ENCODE results near the gene BZW2.

The BZW2 gene

GRCh38 chr7:16661924-16662323, 15.9 kb downstream of the BZW2 start:
- no peaks in the 10 kb centered on the region for H3K4me1 ChIP-seq
- no peak for TF ChIP-seq CTCF (IDR thresholded peaks at IDR 0.05)
- no peak overlapping the region for H3K9ac ChIP-seq
- H3K36me3 ChIP-seq (ENCODE audit: control insufficient read depth, insufficient read depth, low read length) = no peaks in the 10 kb centered on the region
- no peak overlapping the region for H2AFZ ChIP-seq
- H3K4me3 ChIP-seq (ENCODE audit: low read depth, low read length) = no peak overlapping the region
- H3K9me3 ChIP-seq (ENCODE audit: control insufficient read depth, low read length) = no peaks in the 10 kb centered on the region
- H3K27me3 ChIP-seq (ENCODE audit: control insufficient read depth, insufficient read depth, low read length) = no peaks in the 10 kb centered on the region
- H3K4me2 ChIP-seq (ENCODE audit: low read length) = no peak overlapping the region
- no peak overlapping the region for H3K27ac ChIP-seq
- H3K79me2 ChIP-seq = no peaks in the 10 kb centered on the region

GRCh38 chr7:16667355-16667754, 21.4 kb downstream of the BZW2 start:
- H3K9me3 ChIP-seq (ENCODE audit: control insufficient read depth, low read length) = no peaks in the 10 kb centered on the region
- H3K27me3 ChIP-seq (ENCODE audit: control insufficient read depth, insufficient read depth, low read length) = no peaks in the 10 kb centered on the region
- H3K4me1 ChIP-seq = peaks cover 5% of the 10 kb centered on the region
- H3K4me3 ChIP-seq (ENCODE audit: low read depth, low read length) = no peak overlapping the region
- H2AFZ ChIP-seq = no peak overlapping the region
- TF ChIP-seq CTCF (IDR thresholded peaks at IDR 0.05) = no peak
- H3K36me3 ChIP-seq (ENCODE audit: control insufficient read depth, insufficient read depth, low read length) = no peaks in the 10 kb centered on the region
- no peak overlapping the region for H3K27ac ChIP-seq
- H3K9ac ChIP-seq = no peak overlapping the region
- H3K4me2 ChIP-seq (ENCODE audit: low read length) = no peak overlapping the region
- H3K79me2 ChIP-seq = no peaks in the 10 kb centered on the region

GRCh38 chr7:16668049-16668858, 22.3 kb downstream of the BZW2 start:
- Histone ChIP-seq H3K4me3 (ENCODE audit: low read depth, low read length) (no peak overlapping the region), H3K27ac (peak overlapping the region; percentile 70), H3K9me3 (ENCODE audit: control insufficient read depth, low read length) (no peaks in the 10 kb centered on the region), H3K79me2 (no peaks in the 10 kb centered on the region), H3K4me1 (peaks cover 5% of the 10 kb centered on the region), H3K9ac (no peak overlapping the region), H3K36me3 (ENCODE audit: control insufficient read depth, insufficient read depth, low read length) (no peaks in the 10 kb centered on the region), H3K4me2 (ENCODE audit: low read length) (no peak overlapping the region), H2AFZ (peak overlapping the region; percentile 61), H3K27me3 (ENCODE audit: control insufficient read depth, insufficient read depth, low read length) (no peaks in the 10 kb centered on the region)
- TF ChIP-seq CTCF (IDR thresholded peaks at IDR 0.05) = no peak

GRCh38 chr7:16668978-16669377, 23.0 kb downstream of the BZW2 start:
- Histone ChIP-seq H3K36me3 (ENCODE audit: control insufficient read depth, insufficient read depth, low read length) (no peaks in the 10 kb centered on the region), H3K4me3 (ENCODE audit: low read depth, low read length) (no peak overlapping the region), H3K4me2 (ENCODE audit: low read length) (no peak overlapping the region), H2AFZ (peak overlapping the region; percentile 61), H3K27me3 (ENCODE audit: control insufficient read depth, insufficient read depth, low read length) (no peaks in the 10 kb centered on the region), H3K27ac (peak overlapping the region; percentile 70), H3K9ac (no peak overlapping the region), H3K79me2 (no peaks in the 10 kb centered on the region), H3K4me1 (peaks cover 5% of the 10 kb centered on the region), H3K9me3 (ENCODE audit: control insufficient read depth, low read length) (no peaks in the 10 kb centered on the region)
- no peak for TF ChIP-seq CTCF (IDR thresholded peaks at IDR 0.05)

- H3K4me1 ChIP-seq = peaks cover 5% of the 10 kb centered on the region
- no peaks in the 10 kb centered on the region for H3K27me3 ChIP-seq (ENCODE audit: control insufficient read depth, insufficient read depth, low read length)
- no peaks in the 10 kb centered on the region for H3K36me3 ChIP-seq (ENCODE audit: control insufficient read depth, insufficient read depth, low read length)
- H3K4me2 ChIP-seq (ENCODE audit: low read length) = no peak overlapping the region
- H3K79me2 ChIP-seq = no peaks in the 10 kb centered on the region
- no peak overlapping the region for H3K4me3 ChIP-seq (ENCODE audit: low read depth, low read length)
- H3K9ac ChIP-seq = no peak overlapping the region
- H3K27ac ChIP-seq = no peak overlapping the region
- TF ChIP-seq CTCF (IDR thresholded peaks at IDR 0.05) = no peak
- H2AFZ ChIP-seq = no peak overlapping the region
- no peaks in the 10 kb centered on the region for H3K9me3 ChIP-seq (ENCODE audit: control insufficient read depth, low read length)
Measured at GRCh38 chr7:16669581-16669980, 23.6 kb downstream of the BZW2 start.

Data from parathyroid adenoma (tissue), 2 donors.